ENCODE measurements around the gene ACACB.

Gene ACACB

DNA sequence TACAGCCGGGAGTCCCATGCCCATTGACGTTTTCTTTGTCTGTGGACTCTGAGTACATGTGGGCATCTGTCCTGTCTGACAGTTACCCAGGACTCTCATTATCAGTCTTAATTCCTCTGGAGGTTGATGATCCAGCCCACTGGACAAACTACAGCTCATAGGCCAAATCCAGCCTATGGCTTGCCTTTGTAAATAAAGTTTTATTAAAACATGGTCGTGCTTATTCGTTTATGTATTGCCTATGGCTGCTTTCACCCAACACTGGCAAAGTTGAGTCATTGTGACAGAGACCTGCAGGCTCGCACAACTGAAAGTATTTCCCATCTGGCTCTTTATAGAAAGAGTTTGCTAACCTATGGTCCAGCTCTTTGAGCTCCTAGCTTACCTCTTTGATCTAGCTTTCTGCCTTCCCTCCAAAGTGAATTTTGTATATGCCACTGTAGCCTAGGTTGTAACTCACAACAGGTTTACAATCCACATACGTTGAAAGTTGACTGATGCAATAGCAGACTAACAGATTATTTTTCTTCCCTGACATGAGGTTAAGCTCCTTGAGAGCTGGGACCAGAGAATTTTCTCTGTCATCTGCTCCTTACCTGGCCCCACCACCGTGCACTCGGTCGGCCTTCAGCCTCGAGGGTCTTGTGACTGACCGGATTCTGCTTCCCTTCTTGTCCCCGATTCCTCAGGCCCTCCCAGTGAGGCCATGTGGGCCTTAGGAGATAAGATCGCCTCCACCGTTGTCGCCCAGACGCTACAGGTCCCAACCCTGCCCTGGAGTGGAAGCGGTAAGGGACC, 57.3 kb downstream of the ACACB start:
- no peak for DNase-seq (ENCODE audit: low read depth in 2 of 2)

DNA sequence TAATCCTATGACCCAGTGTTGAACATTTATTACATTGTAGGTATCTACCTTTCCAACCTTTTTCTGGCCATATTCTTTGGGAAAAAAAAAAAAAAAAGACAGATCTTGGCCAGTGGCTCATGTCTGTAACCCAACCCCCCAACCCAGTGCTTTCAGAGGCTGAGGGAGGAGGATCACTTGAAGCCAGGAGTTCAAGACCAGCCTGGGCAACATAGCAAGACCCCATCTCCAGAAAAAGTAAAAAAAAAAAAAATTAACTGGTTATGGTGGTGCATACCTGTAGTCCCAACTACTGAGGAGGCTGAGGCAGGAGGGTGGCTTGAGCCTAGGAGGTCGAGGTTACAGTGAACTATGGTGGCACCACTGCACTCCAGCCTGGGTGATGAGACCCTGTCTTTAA, 58.1 kb downstream of the ACACB start:
- no peak for DNase-seq (ENCODE audit: low read depth in 2 of 2)

DNA sequence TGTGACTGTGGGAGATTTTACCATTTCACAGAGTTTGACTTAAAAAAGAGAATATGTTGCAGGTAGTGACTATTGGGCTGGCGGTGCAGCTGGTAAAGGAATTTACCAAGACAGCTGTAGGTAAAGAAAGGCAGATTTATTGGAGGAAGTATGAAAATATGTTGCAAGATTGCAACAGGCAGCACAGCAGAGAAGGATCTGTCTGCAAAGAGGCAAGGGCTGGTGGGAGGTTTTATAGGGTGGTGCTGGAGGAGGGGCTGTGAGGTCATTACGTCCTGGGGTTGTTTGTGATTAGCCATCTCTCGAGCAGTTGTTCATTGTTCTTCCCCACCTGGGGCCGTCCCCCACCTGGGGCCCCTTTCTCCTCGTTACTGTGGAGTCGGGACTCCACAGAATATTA, 62.1 kb downstream of the ACACB start:
- no peak for DNase-seq (ENCODE audit: low read depth in 2 of 2)

GRCh38 chr12:109179927-109180326, 63.5 kb downstream of the ACACB start:
- DNase-seq (ENCODE audit: low read depth in 2 of 2): no peak

- DNase-seq (ENCODE audit: low read depth in 2 of 2): no peak
Observed at GRCh38 chr12:109182041-109182839, 65.9 kb downstream of the ACACB start.

DNA sequence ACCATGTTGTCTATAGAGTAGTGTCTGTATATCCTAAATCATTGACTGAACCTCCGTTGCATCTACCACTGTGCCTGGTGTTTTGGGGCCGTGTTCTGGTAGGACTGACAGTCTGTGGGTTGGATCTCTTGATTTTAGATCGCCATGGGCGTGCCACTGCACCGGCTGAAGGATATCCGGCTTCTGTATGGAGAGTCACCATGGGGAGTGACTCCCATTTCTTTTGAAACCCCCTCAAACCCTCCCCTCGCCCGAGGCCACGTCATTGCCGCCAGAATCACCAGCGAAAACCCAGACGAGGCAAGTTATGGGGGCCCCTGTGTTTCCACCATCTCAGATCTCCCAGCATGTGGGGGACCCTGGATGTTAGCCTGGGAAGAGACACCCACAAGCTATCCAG, 69.1 kb downstream of the ACACB start:
- DNase-seq (ENCODE audit: low read depth in 2 of 2): no peak

DNA sequence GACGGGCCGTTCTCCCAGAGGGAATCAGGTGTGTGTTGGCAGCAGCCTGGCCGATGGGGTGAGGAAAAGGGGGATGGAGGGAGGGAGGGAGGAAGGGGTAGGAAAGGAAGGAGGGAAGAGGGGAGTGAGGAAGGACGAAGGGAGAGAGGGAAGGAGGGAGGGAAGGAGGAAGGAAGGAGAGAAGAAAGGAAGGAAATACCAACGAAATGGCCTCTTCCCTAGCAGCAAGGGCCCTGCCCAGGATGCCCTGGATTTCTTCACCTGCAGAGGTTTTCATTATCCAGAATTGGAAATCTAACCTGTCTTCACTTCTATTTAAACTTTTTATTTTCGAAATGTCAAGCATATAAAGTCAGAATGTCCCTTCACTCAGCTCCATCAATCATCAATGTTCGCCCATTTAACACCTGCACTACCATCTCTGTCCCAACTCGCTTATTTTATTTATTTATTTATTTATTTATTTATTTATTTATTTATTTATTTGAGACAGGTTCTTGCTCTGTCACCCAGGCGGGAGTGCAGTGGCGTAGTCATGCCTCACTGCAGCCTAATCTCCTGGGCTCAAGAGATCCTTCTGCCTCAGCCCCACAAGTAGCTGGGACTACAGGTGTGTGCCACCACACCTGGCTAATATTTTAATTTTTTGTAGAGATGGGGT, 70.7 kb downstream of the ACACB start:
- no peak for DNase-seq (ENCODE audit: low read depth in 2 of 2)

DNA sequence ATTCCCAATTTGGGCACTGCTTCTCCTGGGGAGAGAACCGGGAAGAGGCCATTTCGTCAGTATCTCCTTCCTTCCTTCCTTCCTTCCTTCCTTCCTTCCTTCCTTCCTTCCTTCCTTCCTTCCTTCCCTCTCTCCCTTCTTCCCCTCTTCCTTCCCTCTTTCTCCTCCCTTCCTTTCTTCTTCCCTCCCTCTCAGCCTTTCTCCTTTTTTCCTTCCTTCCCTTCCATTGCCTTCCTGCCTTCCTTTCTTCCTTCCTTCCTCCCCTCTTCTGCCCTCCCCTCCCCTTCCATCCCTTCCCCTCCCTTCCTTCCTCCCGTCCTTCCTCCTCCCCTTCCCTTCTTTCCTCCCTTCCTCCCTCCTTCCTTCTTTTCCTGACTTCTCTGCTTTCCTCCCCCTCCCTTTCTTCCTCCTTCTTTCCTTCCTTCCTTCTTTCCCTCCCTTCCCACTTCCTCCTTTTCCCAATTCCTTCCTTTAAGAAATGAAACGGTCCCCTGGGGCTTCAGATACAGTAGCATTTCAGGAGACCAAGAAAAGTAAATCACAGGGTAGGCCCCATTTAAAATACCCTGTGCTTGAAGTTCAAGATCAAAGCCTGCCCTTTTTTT, 71.8 kb downstream of the ACACB start:
- no peak for DNase-seq (ENCODE audit: low read depth in 2 of 2)

DNA sequence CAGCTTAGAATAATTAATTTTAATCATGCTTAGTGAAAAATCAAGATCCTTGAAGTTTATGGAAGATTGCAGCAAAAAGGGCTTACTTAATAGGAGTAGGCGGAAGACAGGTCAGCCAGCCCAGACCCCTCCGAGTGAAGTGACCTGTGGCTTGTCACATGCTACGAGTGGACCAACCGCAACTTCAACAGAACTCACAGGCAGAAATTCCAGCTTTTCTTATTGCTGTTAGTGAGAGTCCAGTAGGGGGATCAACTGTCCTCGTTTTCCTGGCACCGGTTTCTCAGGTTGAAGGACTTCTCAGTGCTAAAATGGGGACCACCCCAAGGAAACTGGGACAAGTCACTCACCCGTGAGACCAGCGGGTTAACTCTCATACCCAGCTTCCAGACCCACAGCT, 72.9 kb downstream of the ACACB start:
- DNase-seq (ENCODE audit: low read depth in 2 of 2): no peak

DNA sequence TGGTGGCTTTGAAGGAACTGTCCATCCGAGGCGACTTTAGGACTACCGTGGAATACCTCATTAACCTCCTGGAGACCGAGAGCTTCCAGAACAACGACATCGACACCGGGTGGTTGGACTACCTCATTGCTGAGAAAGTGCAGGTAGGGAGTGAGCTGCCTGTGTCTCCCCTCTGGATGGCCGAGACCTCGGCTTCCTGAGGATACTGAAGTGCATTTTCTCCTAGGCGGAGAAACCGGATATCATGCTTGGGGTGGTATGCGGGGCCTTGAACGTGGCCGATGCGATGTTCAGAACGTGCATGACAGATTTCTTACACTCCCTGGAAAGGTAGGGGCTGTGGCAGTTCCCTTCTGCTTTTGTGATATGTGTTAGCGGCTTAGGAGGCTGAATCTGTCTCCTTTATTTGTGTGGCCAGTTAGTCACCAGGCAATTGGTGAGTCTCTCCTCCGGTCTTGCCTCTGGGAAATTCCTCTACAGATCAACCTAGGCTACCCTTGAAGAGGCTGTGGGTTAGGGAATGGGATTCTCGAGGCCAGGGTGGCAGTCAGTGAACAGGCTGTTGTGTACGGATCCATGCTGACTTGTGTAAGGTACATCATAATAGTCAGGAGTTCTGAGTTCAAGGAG, 75.3 kb downstream of the ACACB start:
- DNase-seq (ENCODE audit: low read depth in 2 of 2): no peak

DNA sequence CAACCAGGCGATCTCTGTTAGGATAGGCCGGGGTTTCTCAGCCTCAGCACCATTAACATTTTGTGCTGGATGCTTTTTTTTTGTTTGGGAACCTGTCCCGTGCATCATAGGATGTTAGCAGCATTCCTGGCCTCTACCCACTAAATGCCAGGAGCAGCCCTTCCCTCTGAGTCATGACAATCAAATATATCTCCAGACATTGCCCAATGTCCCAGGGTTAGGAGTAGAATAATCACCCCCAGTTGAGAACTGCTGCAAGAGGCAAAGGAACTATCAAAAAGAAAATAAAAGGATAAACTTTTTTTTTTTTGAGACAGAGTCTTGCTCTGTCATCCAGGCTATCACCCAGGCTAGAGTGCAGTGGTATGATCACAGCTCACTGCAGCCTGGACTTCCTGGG, 76.0 kb downstream of the ACACB start:
- DNase-seq (ENCODE audit: low read depth in 2 of 2): no peak

GRCh38 chr12:109193896-109194295, 77.5 kb downstream of the ACACB start:
- DNase-seq (ENCODE audit: low read depth in 2 of 2): no peak

DNA sequence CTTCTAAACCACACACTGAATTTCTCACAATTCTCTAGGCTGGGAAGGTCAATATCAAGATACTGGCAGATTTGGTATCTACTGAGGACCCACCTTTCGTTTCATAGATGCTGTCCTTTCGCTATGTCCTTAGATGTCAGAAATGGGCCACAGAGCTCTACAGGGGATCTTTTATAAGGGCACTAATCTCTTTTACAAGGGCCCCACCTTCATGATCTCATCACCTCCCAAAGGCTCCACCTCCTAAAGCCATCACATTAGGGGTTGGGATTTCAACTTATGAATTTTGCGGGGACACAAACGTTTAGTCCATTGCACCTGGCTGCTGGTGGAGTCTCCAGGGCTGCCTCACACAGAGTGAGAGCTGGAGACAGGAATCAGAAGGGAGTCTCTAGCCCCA, 79.9 kb downstream of the ACACB start:
- no peak for DNase-seq (ENCODE audit: low read depth in 2 of 2)

DNA sequence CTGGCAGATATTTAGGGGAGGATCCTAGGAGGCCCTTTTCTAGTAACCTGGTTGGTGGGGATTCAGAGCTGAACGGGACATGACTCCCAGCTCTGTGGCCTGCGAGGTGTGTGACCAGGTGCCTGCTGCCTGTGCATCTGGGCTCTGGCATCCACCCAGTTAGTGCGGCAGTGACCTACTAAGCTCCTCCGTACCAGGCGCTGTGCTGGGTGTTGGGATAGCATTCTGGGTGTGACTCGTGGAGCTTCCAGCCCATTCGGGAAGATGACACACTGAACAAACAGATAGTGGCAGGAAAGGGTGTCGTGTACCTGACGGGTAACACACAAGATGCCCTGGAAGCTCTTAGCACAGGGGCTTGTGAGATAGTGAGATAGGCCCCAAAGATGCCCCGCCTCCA, 80.9 kb downstream of the ACACB start:
- no peak for DNase-seq (ENCODE audit: low read depth in 2 of 2)

GRCh38 chr12:109199324-109199723, 82.9 kb downstream of the ACACB start:
- no peak for DNase-seq (ENCODE audit: low read depth in 2 of 2)

- no peak for DNase-seq (ENCODE audit: low read depth in 2 of 2)
Observed at GRCh38 chr12:109200825-109201495, 84.6 kb downstream of the ACACB start.

GRCh38 chr12:109201496-109201885, 85.1 kb downstream of the ACACB start:
- no peak for DNase-seq (ENCODE audit: low read depth in 2 of 2)

DNA sequence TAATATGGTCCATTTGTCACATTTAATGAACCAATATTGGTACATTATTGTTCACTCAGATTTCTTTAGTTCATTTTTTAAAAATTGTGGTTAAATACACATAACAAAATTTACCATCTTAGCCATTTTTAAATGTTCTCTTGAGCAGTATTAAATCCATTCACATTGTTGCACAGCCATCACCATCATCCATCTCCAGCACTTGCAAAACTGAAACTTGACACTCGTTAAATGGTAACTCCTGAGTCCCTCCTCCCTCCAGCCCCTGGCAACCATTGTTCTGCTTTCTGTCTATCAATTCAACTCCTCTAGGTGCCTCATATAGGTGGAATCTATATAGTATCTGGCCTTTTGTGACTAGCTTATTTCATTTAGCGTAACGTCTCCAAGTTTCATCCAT, 86.4 kb downstream of the ACACB start:
- DNase-seq (ENCODE audit: low read depth in 2 of 2): no peak

- no peak for DNase-seq (ENCODE audit: low read depth in 2 of 2)
Observed at GRCh38 chr12:109203480-109203879, 87.1 kb downstream of the ACACB start.

DNA sequence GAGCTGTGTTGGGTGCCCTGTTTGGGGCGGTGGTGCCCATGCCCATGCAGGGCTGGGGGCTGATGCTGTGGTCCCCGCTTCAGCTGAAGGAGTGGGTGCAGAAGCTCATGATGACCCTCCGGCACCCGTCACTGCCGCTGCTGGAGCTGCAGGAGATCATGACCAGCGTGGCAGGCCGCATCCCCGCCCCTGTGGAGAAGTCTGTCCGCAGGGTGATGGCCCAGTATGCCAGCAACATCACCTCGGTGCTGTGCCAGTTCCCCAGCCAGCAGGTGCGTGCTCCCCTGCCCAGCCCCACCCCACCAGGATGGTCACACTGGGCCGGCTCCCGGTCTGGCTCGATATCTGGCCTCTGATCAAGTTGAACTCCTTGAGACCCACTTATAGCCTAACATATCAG, 92.7 kb downstream of the ACACB start:
- DNase-seq (ENCODE audit: low read depth in 2 of 2): no peak

DNA sequence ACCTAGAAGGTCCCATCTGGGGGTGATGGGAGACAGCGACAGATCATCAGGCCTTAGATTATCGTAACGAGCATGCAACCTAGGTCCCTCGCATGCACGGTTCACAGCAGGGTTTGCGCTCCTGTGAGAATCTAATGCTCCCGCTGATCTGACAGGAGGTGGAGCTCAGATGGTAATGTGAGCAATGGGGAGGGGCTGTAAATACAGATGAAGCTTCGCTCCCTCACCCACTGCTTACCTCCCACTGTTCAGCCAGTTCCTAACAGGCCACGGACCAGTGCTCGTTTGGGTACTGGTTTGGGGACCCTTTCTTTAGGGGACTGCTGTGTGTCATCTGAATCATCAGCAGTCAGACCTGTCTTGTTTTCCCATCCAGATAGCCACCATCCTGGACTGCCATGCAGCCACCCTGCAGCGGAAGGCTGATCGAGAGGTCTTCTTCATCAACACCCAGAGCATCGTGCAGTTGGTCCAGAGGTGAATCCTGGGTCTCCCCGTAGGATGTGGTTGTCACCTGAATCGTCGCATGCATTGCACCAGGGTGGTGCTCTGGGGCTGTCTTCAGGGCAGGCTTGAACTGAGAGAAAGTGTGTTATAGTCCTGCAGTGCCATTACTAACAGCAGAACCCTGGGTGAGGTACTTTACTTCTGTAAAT, 96.2 kb downstream of the ACACB start:
- DNase-seq (ENCODE audit: low read depth in 2 of 2): no peak

Data from stimulated activated CD4-positive, alpha-beta T cell treated with anti-CD3 and anti-CD28 coated beads, Interleukin-12 subunit alpha, Interleukin-12 subunit beta, amount 100 ng/mL, for 24 hours (primary cell).